HG03575 (cell line): Measurements from ENCODE around the gene WDR17.
A peak's percentile ranks its signal among the peaks of the same experiment; 100 is the strongest.

Source experiments
- ATAC-seq: cut with Tn5 transposase; IDR thresholded peaks from one replicate; pipeline ENCODE4 v1.9.1; 2021; ENCODE audit not compliant: unreplicated experiment, insufficient number of reproducible peaks, low FRiP score; ENCODE audit errors: extremely low read depth

The WDR17 gene

GRCh38 chr4:176077561-176077960 is 11.9 kb downstream of the WDR17 start:
- ATAC-seq, result no peak

GRCh38 chr4:176084769-176085168 is 19.1 kb downstream of the WDR17 start:
- ATAC-seq, result no peak

DNA sequence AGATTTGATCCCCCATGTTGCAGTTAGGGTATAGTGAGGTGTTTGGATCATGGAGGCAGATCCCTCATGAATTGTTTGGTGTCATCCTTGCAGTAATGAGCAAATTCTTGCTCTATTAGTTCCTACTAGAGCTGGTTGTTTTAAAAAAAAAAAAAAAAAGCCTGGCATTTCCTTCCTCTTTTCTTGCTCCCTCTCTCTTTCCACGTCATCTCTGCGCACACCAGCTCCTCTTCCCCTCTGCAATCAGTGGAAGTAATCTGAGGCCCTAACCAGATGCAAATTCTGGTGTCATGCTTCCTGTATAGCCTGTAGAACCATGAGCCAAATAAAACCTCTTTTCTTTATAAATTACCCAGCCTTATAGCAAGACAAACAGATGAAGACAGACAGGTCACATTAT is 24.5 kb downstream of the WDR17 start:
- no peak for ATAC-seq

DNA sequence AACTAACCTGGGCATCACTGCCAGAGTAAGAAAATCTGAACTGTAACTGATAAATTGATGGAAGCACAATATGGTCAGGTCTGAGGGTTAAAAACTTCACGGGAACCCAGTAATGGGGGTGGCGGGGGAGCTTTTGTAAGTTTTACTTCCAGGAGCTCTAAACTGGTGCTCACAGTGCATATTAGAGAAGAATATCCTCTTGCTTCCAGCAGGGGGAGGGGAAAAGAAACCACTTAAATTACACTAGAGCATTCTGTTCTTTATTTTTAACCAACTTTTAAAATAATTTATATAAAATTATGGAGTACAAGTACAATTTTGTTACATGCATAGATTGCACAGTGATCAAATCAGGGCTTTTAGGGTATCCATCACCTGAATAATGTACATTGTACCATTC is 33.7 kb downstream of the WDR17 start:
- ATAC-seq, result no peak

- no peak for ATAC-seq
These were observed 36.9 kb downstream of the WDR17 start for GRCh38 chr4:176102414-176103063.

- ATAC-seq, result no peak
These were observed 42.1 kb downstream of the WDR17 start for GRCh38 chr4:176107695-176108094.

GRCh38 chr4:176123710-176124407 is 58.2 kb downstream of the WDR17 start:
- peak; percentile 100 for ATAC-seq

DNA sequence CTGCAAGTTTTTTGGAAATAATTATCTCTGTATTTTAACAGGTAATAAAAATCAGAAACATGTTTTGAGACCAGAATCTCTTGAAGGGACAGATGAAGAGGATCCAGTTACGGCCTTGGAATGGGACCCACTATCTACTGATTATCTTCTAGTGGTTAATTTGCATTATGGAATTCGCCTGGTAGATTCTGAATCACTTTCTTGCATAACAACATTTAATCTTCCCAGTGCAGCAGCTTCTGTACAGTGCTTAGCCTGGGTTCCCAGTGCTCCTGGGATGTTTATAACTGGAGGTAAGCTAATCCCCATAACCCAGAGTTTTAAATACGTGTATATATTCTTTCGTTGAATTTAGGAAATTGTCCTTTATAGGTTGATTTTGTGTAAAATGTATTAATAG is 59.4 kb downstream of the WDR17 start:
- no peak for ATAC-seq

DNA sequence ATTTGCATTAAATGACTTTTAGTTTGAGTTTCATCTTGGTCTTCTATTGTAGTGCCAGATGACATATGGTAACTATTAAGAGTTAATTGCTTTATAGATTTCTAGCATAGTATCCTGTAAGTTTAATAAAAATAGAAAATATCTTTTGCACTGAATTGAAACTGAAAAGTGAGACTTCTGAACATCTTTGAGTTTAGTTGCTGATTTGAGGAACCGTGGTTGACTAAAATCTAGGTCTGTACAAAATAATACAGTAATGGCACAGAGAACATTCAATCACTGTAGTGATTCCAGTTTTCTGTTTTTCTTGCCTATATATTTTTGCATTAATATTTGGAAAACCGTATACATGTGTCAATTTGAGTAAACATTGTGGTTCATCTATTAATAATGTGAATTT is 69.0 kb downstream of the WDR17 start:
- no peak for ATAC-seq

GRCh38 chr4:176137631-176138030 is 72.0 kb downstream of the WDR17 start:
- ATAC-seq, result no peak

DNA sequence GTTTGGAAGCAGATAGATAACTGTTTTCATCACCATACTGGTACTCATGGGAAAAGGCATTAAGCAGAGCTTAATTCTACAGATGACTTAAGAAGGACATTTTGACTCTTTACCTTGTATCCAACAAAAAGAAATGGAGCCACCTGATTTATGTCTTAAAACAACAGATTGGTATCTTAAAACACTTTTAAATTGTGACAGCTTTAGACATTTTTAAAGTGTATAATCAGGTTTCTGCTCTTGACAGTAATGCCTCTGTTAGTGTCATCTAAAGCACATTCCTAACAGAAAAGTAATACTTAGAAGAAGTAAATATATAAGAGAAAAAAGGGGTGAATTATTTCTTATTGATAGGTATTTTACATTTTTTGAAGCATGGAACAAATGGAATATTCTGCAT is 73.9 kb downstream of the WDR17 start:
- no peak for ATAC-seq

DNA sequence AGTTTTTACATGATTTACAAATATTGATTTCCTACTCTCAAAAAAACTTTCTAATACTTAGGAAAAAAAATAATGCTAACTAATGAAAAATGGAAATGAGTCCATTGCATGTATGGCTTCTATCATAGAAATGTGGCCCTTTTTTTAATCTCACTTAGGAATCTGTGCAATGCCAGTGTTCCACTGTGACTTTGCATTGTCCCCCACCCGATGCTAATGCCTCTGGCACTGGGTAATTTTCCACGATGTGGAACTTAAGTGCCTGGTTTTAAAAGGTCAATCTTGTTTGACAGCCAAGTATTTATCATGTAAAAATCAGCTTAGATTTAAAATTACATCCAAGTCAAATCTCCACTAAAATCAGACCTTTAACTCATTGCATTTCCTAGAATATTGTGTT is 76.6 kb downstream of the WDR17 start:
- no peak for ATAC-seq

DNA sequence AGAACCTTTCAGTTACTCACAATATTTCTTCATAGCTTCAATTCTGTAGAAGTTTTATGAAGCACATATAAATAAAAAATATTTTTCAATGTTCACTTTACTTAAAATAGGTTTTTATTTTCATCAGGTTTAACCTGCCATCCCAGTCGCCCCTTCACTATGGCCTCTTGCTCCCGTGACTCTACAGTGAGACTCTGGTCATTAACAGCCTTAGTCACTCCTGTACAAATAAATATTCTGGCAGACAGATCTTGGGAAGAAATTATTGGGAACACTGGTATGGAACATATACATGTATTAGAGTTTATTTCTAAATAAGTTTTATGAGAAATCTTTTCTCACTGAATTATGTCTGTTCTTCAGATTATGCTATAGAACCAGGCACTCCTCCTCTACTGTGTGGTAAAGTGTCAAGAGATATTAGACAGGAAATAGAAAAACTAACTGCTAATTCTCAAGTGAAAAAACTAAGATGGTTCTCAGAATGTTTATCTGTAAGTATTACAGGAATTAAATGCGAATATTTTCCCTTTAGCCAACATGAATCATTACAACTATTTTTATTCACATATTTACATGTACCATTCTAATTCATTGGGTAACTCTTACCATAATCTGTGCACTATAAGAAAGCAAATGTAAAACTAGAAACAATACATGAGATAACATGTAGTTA is 84.2 kb downstream of the WDR17 start:
- ATAC-seq, result no peak

GRCh38 chr4:176150356-176150682 is 84.7 kb downstream of the WDR17 start:
- no peak for ATAC-seq

DNA sequence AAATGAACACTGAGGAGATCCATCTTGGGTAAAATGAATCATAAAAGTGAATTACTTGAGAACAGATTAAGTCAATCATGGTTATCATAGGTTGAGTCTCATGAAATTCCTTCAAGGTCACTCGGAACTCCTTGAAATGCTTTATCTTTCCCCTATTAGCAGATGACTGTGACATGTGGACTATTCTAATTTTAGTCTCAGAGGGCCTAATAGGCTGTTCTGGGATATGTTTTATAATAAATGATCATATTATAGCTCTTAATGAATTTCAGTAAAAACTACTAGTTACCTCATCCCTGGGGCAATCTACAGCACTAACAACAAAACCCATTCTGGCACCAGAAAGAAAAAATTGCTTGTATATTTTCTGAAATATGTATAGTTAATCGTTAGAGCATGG is 85.1 kb downstream of the WDR17 start:
- no peak for ATAC-seq

DNA sequence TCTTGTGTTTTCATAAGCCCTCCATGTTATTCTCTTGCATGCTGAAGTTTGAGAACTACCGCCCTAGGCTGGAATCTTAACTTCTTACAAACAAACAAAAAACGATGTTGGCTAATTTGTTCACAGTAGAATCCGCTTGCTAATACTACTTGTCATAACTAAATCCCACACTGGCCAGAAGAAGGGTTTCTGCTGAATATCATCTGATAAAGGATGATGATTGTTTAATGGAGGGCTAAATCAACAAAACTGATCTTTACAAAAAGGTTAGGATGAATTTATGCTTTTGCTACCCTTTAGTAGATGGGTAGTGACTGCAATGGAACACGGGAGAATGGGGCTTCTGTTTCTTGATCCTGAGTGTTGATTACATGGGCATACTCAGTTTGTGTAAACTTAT is 87.5 kb downstream of the WDR17 start:
- no peak for ATAC-seq

- ATAC-seq, result no peak
These were observed 91.0 kb downstream of the WDR17 start for GRCh38 chr4:176156656-176157055.

DNA sequence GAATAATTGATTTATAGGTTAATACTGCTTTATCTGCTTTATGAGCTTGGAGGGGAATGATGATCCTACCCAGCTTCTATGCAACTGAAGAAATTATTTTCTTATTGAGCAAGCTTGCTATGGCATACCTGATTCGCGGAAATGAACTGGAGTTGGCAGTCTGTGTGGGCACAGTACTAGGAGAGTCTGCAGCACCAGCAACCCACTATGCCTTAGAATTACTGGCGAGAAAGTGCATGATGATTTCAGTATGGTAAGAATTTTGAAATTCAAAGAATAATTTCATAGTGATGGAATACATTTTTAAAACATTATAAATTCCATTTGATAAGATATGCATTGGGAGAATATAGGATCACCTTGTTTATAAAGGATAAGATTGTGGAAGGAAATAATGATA is 97.4 kb downstream of the WDR17 start:
- no peak for ATAC-seq

DNA sequence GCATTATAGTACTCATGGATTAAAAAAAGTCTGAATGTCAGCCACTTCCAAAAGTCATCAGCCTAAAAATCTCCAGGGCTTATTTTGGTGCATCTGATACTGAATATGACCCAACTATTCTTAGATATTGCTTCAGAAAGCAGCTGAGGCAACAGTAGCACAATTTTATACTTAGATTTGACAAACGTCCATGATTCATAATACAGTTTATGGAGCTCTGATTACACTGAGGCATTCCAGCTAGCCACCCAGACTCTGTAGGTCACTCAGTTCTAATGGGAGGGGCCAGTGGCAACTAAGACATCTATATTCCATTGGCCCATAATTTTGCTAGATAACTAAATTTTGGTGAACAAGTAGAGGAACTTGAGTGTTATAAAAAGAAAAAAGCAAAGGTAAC is 119.4 kb downstream of the WDR17 start:
- ATAC-seq, result no peak

GRCh38 chr4:176186067-176186466 is 120.4 kb downstream of the WDR17 start:
- ATAC-seq, result no peak
